ENCODE data around the gene NIPSNAP2.

DNA sequence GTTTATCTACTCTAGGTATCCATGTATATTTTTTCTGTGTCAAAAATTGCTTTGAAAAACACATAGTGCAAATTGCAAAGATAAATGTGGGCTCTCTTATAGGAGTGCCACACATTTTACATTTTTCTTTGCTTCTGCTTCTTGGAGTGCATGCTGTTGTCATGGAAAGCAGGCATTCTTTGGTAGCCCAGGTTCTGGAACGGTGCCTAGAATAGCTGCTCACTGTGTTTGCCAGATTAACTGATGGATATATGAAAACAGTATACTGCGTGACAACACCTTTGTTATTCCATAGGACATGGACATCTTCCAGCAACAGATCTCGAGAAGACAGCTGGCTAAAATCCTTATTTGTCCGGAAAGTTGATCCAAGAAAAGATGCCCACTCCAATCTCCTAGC, 13.4 kb downstream of the NIPSNAP2 start:
- TF ChIP-seq TAF1 (IDR thresholded peaks at IDR 0.05; ENCODE audit: borderline replicate concordance, insufficient read depth, low read length) (no peak), SIN3A (IDR thresholded peaks at IDR 0.05; ENCODE audit: borderline replicate concordance, insufficient read depth, low read length) (no peak)

Measured in PFSK-1 (cell line).